Ramos (cell line): ENCODE results near the gene STON2.
"Not testable (repeated sequence)": the region's sequence is repeated elsewhere in the genome, so short reads cannot be mapped to it uniquely, and the experiment has no call there.

ENCODE experiments used
- in situ Hi-C: fragments of 300-500 bp; cut with MboI; formaldehyde crosslinking; loops from one replicate; pipeline ENCODE4 v1.14.3; 2022; ENCODE audit warnings: low sequenced_read_pairs; ENCODE audit not compliant: unreplicated experiment

The STON2 gene

GRCh38 chr14:81245771-81246170, 154.4 kb downstream of the STON2 start:
- in situ Hi-C loops, result no loop called here

GRCh38 chr14:81244431-81244830, 155.7 kb downstream of the STON2 start:
- in situ Hi-C loops, result not testable (repeated sequence)

GRCh38 chr14:81243499-81243898, 156.6 kb downstream of the STON2 start:
- in situ Hi-C loops, result no loop called here

GRCh38 chr14:81236849-81237248, 163.3 kb downstream of the STON2 start:
- in situ Hi-C loops, result not testable (repeated sequence)

GRCh38 chr14:81236138-81236537, 164.0 kb downstream of the STON2 start:
- in situ Hi-C loops, result no loop called here

GRCh38 chr14:81235096-81235495, 165.0 kb downstream of the STON2 start:
- in situ Hi-C loops, result no loop called here

- in situ Hi-C loops, result no loop called here
These were observed 165.8 kb downstream of the STON2 start for GRCh38 chr14:81234278-81234677.

- in situ Hi-C loops, result no loop called here
These were observed 166.5 kb downstream of the STON2 start for GRCh38 chr14:81233615-81234014.

GRCh38 chr14:81231540-81231939, 168.6 kb downstream of the STON2 start:
- in situ Hi-C loops, result no loop called here

GRCh38 chr14:81224222-81224621, 175.9 kb downstream of the STON2 start:
- in situ Hi-C loops, result no loop called here

GRCh38 chr14:81223788-81224187, 176.3 kb downstream of the STON2 start:
- in situ Hi-C loops, result not testable (repeated sequence)

- in situ Hi-C loops, result no loop called here
These were observed 177.4 kb downstream of the STON2 start for GRCh38 chr14:81222691-81223090.

GRCh38 chr14:81222126-81222525, 178.0 kb downstream of the STON2 start:
- in situ Hi-C loops, result no loop called here

GRCh38 chr14:81221579-81222102, 178.5 kb downstream of the STON2 start:
- in situ Hi-C loops, result no loop called here

GRCh38 chr14:81220830-81221578, 179.1 kb downstream of the STON2 start, which contains the start of gene GTF2A1:
Gene GTF2A1 (minus strand): TSS chr14:81220959. CDS start chr14:81220518, 441 bp downstream.
- in situ Hi-C loops, result no loop called here

- in situ Hi-C loops, result no loop called here
These were observed 179.6 kb downstream of the STON2 start for GRCh38 chr14:81220580-81220829.

- in situ Hi-C loops, result no loop called here
These were observed 180.2 kb downstream of the STON2 start for GRCh38 chr14:81219759-81220579.

GRCh38 chr14:81219210-81219758, 180.8 kb downstream of the STON2 start:
- in situ Hi-C loops, result no loop called here

GRCh38 chr14:81211844-81212243, 188.3 kb downstream of the STON2 start:
- in situ Hi-C loops, result no loop called here
